IPS-18a (cell line): ENCODE results near the gene C9orf152.
A peak's percentile ranks its signal among the peaks of the same experiment; 100 is the strongest.

ENCODE experiments used
- H3K27ac ChIP-seq: one replicate; pipeline ENCODE4 v1.5.1; 2013; ENCODE audit warnings: low read length
- H3K27me3 ChIP-seq: one replicate; pipeline ENCODE4 v1.6.1; 2013; ENCODE audit warnings: mild to moderate bottlenecking, low read length; ENCODE audit not compliant: control insufficient read depth, insufficient read depth
- H3K36me3 ChIP-seq: one replicate; pipeline ENCODE4 v1.6.1; 2013; ENCODE audit warnings: low read depth, low read length; ENCODE audit not compliant: control insufficient read depth
- H3K4me1 ChIP-seq: one replicate; pipeline ENCODE4 v1.6.1; 2013; ENCODE audit warnings: low read depth, low read length; ENCODE audit not compliant: control insufficient read depth
- H3K4me3 ChIP-seq: one replicate; pipeline ENCODE4 v1.5.1; 2013; ENCODE audit warnings: low read length
- H3K9ac ChIP-seq: one replicate; pipeline ENCODE4 v1.6.1; 2013; ENCODE audit warnings: mild to moderate bottlenecking, low read length, moderate library complexity
- H3K9me3 ChIP-seq: one replicate; pipeline ENCODE4 v1.6.1; 2013; ENCODE audit warnings: low read depth, low read length; ENCODE audit not compliant: control insufficient read depth

Gene C9orf152

GRCh38 chr9:110173322-110173642 lies 34.7 kb downstream of the C9orf152 start:
- Histone ChIP-seq H3K9ac (no peak overlapping the region), H3K27ac (no peak overlapping the region), H3K27me3 (no peaks in the 10 kb centered on the region), H3K4me3 (no peak overlapping the region), H3K9me3 (no peaks in the 10 kb centered on the region), H3K36me3 (peaks cover 9% of the 10 kb centered on the region), H3K4me1 (no peaks in the 10 kb centered on the region)

DNA sequence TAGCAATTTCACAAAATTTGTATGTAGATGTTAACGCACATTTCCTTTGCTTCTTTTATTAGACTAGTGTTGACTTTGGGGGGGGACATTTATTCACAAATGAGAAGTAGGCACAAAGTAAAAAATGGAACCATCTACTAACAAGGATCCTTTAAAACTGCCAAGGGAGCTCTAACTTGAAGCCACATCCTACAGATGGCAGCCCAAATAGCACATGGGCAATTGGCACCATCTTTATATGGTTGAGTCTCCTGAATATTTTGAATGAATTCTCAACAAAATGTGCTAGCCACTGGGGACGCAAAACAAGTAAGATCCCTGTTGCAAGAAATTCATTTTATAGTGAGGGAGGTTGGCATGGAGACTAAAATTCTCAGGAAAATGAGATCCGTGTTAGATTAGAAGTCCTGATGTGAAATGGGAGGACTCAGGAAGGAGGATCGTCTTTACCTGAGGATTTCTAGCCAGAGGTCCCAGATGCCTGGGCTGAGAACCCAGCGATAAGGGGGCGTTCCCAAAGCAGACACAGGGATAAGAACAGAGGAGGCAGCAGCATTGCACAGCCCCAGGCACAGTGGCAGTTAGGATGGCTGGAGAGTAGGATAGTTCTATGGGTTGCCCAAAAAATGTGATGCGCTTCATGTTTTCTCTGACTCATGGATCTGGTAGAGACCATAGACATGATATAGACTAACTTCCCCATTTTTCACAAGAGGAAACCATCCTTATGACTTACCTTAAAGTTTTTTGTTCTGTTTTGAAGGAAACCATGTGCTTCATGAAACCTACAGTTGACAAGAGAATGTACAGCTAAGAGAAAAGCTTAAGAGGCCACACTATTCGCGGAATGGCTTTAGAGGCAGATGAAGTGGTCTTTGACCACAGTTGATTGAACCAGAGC lies 37.4 kb downstream of the C9orf152 start:
- H3K27me3 ChIP-seq = no peaks in the 10 kb centered on the region
- no peaks in the 10 kb centered on the region for H3K9me3 ChIP-seq
- H3K4me3 ChIP-seq = no peak overlapping the region
- peaks cover 10% of the 10 kb centered on the region for H3K36me3 ChIP-seq
- no peak overlapping the region for H3K27ac ChIP-seq
- H3K4me1 ChIP-seq = no peaks in the 10 kb centered on the region
- H3K9ac ChIP-seq = no peak overlapping the region

GRCh38 chr9:110168486-110168885 lies 39.5 kb downstream of the C9orf152 start:
- Histone ChIP-seq H3K27ac (no peak overlapping the region), H3K4me1 (no peaks in the 10 kb centered on the region), H3K36me3 (peaks cover 10% of the 10 kb centered on the region), H3K27me3 (no peaks in the 10 kb centered on the region), H3K9me3 (no peaks in the 10 kb centered on the region), H3K4me3 (no peak overlapping the region), H3K9ac (no peak overlapping the region)

DNA sequence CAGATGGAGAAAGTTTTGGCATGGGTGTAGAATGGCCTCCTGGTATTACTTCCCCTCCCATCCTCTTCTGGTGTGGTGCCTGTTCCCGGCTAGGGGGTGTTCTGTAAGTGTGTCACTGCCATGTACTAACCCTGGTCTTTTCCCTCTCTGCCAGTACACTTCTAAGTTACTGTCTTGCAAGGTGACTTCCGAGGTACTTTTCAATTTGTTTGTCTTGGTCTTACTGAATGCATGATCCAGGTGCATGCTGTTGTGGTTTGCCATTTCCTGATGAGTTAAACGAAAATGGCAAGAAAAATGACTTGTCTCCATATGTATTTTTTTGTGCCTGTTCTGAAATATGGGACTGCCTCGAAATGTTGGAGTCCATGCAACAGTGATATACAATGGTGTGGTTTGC lies 46.0 kb downstream of the C9orf152 start:
- Histone ChIP-seq H3K4me3 (no peak overlapping the region), H3K27ac (no peak overlapping the region), H3K4me1 (peaks cover 15% of the 10 kb centered on the region), H3K9me3 (no peaks in the 10 kb centered on the region), H3K27me3 (no peaks in the 10 kb centered on the region), H3K36me3 (no peaks in the 10 kb centered on the region), H3K9ac (no peak overlapping the region)

DNA sequence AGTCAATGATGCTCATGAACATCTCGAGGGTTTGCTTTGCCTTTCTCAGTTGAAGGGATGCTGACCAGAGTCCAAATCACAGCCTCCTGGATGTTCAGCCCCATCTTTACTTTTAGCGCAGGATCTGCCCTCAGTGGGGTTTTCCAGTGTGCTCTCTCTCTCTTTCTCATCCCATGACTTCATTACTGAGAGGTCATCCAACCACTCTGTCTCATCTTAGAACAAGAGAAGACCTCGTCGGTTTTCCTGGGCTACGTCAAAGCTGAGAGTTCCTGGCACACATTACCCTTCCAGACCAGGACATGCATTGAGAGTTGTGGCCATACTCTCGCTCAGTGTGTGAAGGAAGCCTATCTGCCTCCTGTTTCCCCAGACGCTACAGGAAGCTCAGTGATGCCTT lies 47.3 kb downstream of the C9orf152 start:
- H3K4me3 ChIP-seq = no peak overlapping the region
- no peak overlapping the region for H3K27ac ChIP-seq
- H3K9me3 ChIP-seq = no peaks in the 10 kb centered on the region
- no peaks in the 10 kb centered on the region for H3K27me3 ChIP-seq
- H3K9ac ChIP-seq = no peak overlapping the region
- peaks cover 15% of the 10 kb centered on the region for H3K4me1 ChIP-seq
- no peaks in the 10 kb centered on the region for H3K36me3 ChIP-seq

GRCh38 chr9:110160123-110160522 lies 47.8 kb downstream of the C9orf152 start:
- no peak overlapping the region for H3K4me3 ChIP-seq
- no peak overlapping the region for H3K27ac ChIP-seq
- no peaks in the 10 kb centered on the region for H3K27me3 ChIP-seq
- H3K36me3 ChIP-seq = no peaks in the 10 kb centered on the region
- no peak overlapping the region for H3K9ac ChIP-seq
- peaks cover 15% of the 10 kb centered on the region for H3K4me1 ChIP-seq
- H3K9me3 ChIP-seq = no peaks in the 10 kb centered on the region

GRCh38 chr9:110157823-110158664 lies 49.9 kb downstream of the C9orf152 start:
- H3K27ac ChIP-seq = no peak overlapping the region
- H3K4me3 ChIP-seq = peak overlapping the region; percentile 2
- H3K4me1 ChIP-seq = peaks cover 15% of the 10 kb centered on the region
- no peaks in the 10 kb centered on the region for H3K9me3 ChIP-seq
- H3K27me3 ChIP-seq = no peaks in the 10 kb centered on the region
- H3K9ac ChIP-seq = no peak overlapping the region
- no peaks in the 10 kb centered on the region for H3K36me3 ChIP-seq

GRCh38 chr9:110156902-110157301 lies 51.1 kb downstream of the C9orf152 start:
- Histone ChIP-seq H3K9me3 (no peaks in the 10 kb centered on the region), H3K9ac (no peak overlapping the region), H3K27ac (no peak overlapping the region), H3K4me1 (peaks cover 15% of the 10 kb centered on the region), H3K27me3 (no peaks in the 10 kb centered on the region), H3K36me3 (no peaks in the 10 kb centered on the region), H3K4me3 (no peak overlapping the region)

GRCh38 chr9:110156416-110156815 lies 51.5 kb downstream of the C9orf152 start:
- Histone ChIP-seq H3K27me3 (no peaks in the 10 kb centered on the region), H3K9ac (no peak overlapping the region), H3K9me3 (no peaks in the 10 kb centered on the region), H3K36me3 (no peaks in the 10 kb centered on the region), H3K4me3 (no peak overlapping the region), H3K4me1 (peaks cover 15% of the 10 kb centered on the region), H3K27ac (no peak overlapping the region)

DNA sequence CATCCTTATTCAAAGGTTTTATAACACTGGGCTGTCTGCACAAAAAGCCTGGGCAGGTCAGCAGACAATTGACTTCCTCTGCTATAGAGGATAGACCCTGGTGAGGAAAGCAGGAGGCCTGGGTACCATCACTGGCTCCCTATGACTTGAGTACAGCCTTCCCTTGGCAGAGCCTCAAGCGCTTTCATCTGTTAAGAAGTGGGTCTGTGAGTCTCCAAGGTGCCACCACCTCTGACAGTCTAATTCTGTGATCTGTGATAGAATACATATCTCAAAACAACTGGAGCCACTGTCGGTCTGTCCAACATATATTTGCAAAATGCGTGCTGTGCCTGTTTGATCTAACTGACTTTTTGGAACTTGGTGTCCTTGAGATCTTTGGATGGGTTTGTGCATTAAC lies 52.2 kb downstream of the C9orf152 start:
- Histone ChIP-seq H3K9me3 (no peaks in the 10 kb centered on the region), H3K9ac (no peak overlapping the region), H3K4me1 (peaks cover 15% of the 10 kb centered on the region), H3K27ac (no peak overlapping the region), H3K36me3 (no peaks in the 10 kb centered on the region), H3K4me3 (no peak overlapping the region), H3K27me3 (no peaks in the 10 kb centered on the region)

GRCh38 chr9:110153431-110153830 lies 54.5 kb downstream of the C9orf152 start:
- Histone ChIP-seq H3K9ac (no peak overlapping the region), H3K4me3 (no peak overlapping the region), H3K36me3 (no peaks in the 10 kb centered on the region), H3K27me3 (no peaks in the 10 kb centered on the region), H3K4me1 (peaks cover 10% of the 10 kb centered on the region), H3K27ac (no peak overlapping the region), H3K9me3 (no peaks in the 10 kb centered on the region)
